Measurements from ENCODE around the gene CSH2.
A peak's percentile ranks its signal among the peaks of the same experiment; 100 is the strongest.

CSH2 gene

GRCh38 chr17:63830278-63830677 lies 43.2 kb downstream of the CSH2 start:
- no peak overlapping the region for H3K4me3 ChIP-seq (ENCODE audit: low read depth, low read length)
- no peak for DNase-seq (ENCODE audit: low read depth)

GRCh38 chr17:63828936-63829335 lies 44.5 kb downstream of the CSH2 start:
- no peak for DNase-seq (ENCODE audit: low read depth)
- H3K4me3 ChIP-seq (ENCODE audit: low read depth, low read length), result peak overlapping the region; percentile 98
- TF ChIP-seq MYC (IDR thresholded peaks at IDR 0.05; ENCODE audit: low read depth, low read length) (no peak), POLR2A (IDR thresholded peaks at IDR 0.05; ENCODE audit: extremely low read depth, insufficient read length) (no peak), CTCF (IDR thresholded peaks at IDR 0.05; ENCODE audit: low read depth, low read length) (no peak), MAX (IDR thresholded peaks at IDR 0.05; ENCODE audit: low read depth, low read length) (no peak)

More at GRCh38 chr17:63830278-63830677, 43.2 kb downstream of the CSH2 start:
- TF ChIP-seq MAX (IDR thresholded peaks at IDR 0.05; ENCODE audit: low read depth, low read length) (no peak), POLR2A (IDR thresholded peaks at IDR 0.05; ENCODE audit: extremely low read depth, insufficient read length) (no peak), CTCF (IDR thresholded peaks at IDR 0.05; ENCODE audit: low read depth, low read length) (no peak), MYC (IDR thresholded peaks at IDR 0.05; ENCODE audit: low read depth, low read length) (no peak)

- DNase-seq (ENCODE audit: low read depth), result no peak
- H3K4me3 ChIP-seq (ENCODE audit: low read depth, low read length), result peak overlapping the region; percentile 98
- TF ChIP-seq MAX (IDR thresholded peaks at IDR 0.05; ENCODE audit: low read depth, low read length), result no peak
- TF ChIP-seq POLR2A (IDR thresholded peaks at IDR 0.05; ENCODE audit: extremely low read depth, insufficient read length), result no peak
- TF ChIP-seq MYC (IDR thresholded peaks at IDR 0.05; ENCODE audit: low read depth, low read length), result no peak
- TF ChIP-seq CTCF (IDR thresholded peaks at IDR 0.05; ENCODE audit: low read depth, low read length), result no peak
Measured at GRCh38 chr17:63827801-63828221, 45.7 kb downstream of the CSH2 start.

GRCh38 chr17:63827002-63827800 lies 46.3 kb downstream of the CSH2 start, which contains the start of the genes FTSJ3 and PSMC5:
TSS of gene FTSJ3 (minus strand) at chr17:63827663. CDS start at chr17:63826902, 761 bp downstream.
TSS of gene PSMC5 (plus strand) at chr17:63827431. CDS start at chr17:63827491, 60 bp downstream.
- DNase-seq (ENCODE audit: low read depth), result peak; percentile 95

More at GRCh38 chr17:63827002-63827800, 46.3 kb downstream of the CSH2 start, which contains the start of the genes FTSJ3 and PSMC5:
- peak within 1 kb of the TSS; percentile 98 for H3K4me3 ChIP-seq (ENCODE audit: low read depth, low read length)
- peak; percentile 85 for TF ChIP-seq POLR2A (IDR thresholded peaks at IDR 0.05; ENCODE audit: extremely low read depth, insufficient read length)
- peak; percentile 23 for TF ChIP-seq CTCF (IDR thresholded peaks at IDR 0.05; ENCODE audit: low read depth, low read length)
- TF ChIP-seq MYC (IDR thresholded peaks at IDR 0.05; ENCODE audit: low read depth, low read length), result peak; percentile 36; the same call in 1 of the 2 replicates
- peak; percentile 61; the same call in 1 of the 2 replicates for TF ChIP-seq MAX (IDR thresholded peaks at IDR 0.05; ENCODE audit: low read depth, low read length)

All from NB4 (cell line).